Activated T-cell treated with anti-CD3 and anti-CD28 coated beads, Interleukin-2, amount 50 U/mL, for 4 hours (primary cell): ENCODE data around the gene PAK5. TPM values are rescaled to one million over a fixed set of nuclear protein-coding genes. Genes with fewer than 3 reads are reported as not detected.

Experiments
- ATAC-seq, 2 donors: fragments of 200-7000 bp; cut with Tn5 transposase; one replicate each; pipeline ENCODE4 v1.10.0; 2021
- DNase-seq: peaks from one replicate; pipeline ENCODE4 v3.0.0-alpha.2; 2020
- H3K27me3 Mint-ChIP-seq: one replicate; pipeline ENCODE4 v1.8.0; 2021; ENCODE audit warnings: low read depth, mixed read lengths
- H3K36me3 Mint-ChIP-seq: one replicate; pipeline ENCODE4 v1.8.0; 2022; ENCODE audit warnings: mixed read lengths; ENCODE audit not compliant: insufficient read depth
- H3K4me1 Mint-ChIP-seq: one replicate; pipeline ENCODE4 v1.8.0; 2021; ENCODE audit warnings: low read depth, mixed read lengths
- H3K4me3 Mint-ChIP-seq: one replicate; pipeline ENCODE4 v1.8.0; 2021; ENCODE audit warnings: mild to moderate bottlenecking, moderate library complexity, mixed read lengths
- H3K9me3 Mint-ChIP-seq: one replicate; pipeline ENCODE4 v1.8.0; 2021; ENCODE audit warnings: mixed read lengths
- total RNA-seq, 3 donors: library from RNA; stranded (reverse); gene quantifications; one replicate each; pipeline ENCODE4 v1.2.1, GENCODE V29; 2021

Gene PAK5
- total RNA-seq, 3 donors from 2014 or later = not detected

- no peak overlapping the region for H3K4me3 Mint-ChIP-seq
- H3K9me3 Mint-ChIP-seq = no peaks in the 10 kb centered on the region
- no peaks in the 10 kb centered on the region for H3K36me3 Mint-ChIP-seq
- peaks cover 2% of the 10 kb centered on the region for H3K27me3 Mint-ChIP-seq
- DNase-seq (no peak), ATAC-seq (no peak)
- no peaks in the 10 kb centered on the region for H3K4me1 Mint-ChIP-seq
Observed at GRCh38 chr20:9610665-9611064, 228.2 kb downstream of the PAK5 start.

DNA sequence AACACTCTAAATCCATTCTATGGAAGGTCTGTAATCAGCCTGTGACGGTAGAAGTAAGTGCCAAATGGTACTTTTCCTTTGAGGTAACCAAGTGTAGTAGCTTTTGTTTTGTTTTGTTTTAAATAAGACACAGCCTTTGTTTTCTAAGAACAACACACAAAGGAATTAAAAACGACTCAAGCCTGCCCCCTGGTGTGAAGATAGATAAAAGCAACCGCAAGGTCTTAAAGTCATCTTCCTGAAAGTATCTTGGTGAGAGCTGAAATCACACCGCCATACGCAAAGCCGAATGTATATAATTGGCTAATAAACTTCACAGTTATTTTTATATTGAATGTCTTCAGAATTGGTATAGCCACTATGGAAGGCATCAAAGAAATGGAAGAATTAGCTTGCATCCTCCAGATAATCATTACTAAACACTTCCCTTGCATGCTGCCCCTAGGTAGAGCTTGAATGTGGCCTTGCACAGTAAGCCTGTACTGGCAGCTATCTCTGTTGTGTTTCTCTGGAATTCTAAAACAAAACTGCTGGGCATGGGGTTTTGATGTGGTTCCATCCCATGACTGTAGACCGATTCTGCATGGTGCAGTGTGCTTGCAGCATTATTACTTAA is 228.9 kb downstream of the PAK5 start:
- ATAC-seq (no peak), DNase-seq (no peak)
- Mint-ChIP-seq H3K9me3 (no peaks in the 10 kb centered on the region), H3K4me3 (no peak overlapping the region), H3K36me3 (no peaks in the 10 kb centered on the region), H3K27me3 (peaks cover 2% of the 10 kb centered on the region), H3K4me1 (no peaks in the 10 kb centered on the region)

GRCh38 chr20:9608639-9609340 is 230.1 kb downstream of the PAK5 start:
- no peaks in the 10 kb centered on the region for H3K4me1 Mint-ChIP-seq

GRCh38 chr20:9602847-9603183 is 236.1 kb downstream of the PAK5 start:
- Mint-ChIP-seq H3K9me3 (no peaks in the 10 kb centered on the region), H3K4me3 (no peak overlapping the region), H3K4me1 (no peaks in the 10 kb centered on the region), H3K27me3 (no peaks in the 10 kb centered on the region), H3K36me3 (no peaks in the 10 kb centered on the region)
- no peak for ATAC-seq
- no peak for DNase-seq

More at GRCh38 chr20:9608639-9609340, 230.1 kb downstream of the PAK5 start:
- H3K4me3 Mint-ChIP-seq = no peak overlapping the region
- no peaks in the 10 kb centered on the region for H3K36me3 Mint-ChIP-seq
- H3K9me3 Mint-ChIP-seq = no peaks in the 10 kb centered on the region
- no peak for DNase-seq
- ATAC-seq = no peak
- peaks cover 2% of the 10 kb centered on the region for H3K27me3 Mint-ChIP-seq

- Mint-ChIP-seq H3K9me3 (no peaks in the 10 kb centered on the region), H3K36me3 (no peaks in the 10 kb centered on the region), H3K4me3 (no peak overlapping the region), H3K27me3 (no peaks in the 10 kb centered on the region), H3K4me1 (no peaks in the 10 kb centered on the region)
- DNase-seq (no peak), ATAC-seq (no peak)
Observed at GRCh38 chr20:9600562-9600961, 238.3 kb downstream of the PAK5 start.

- Mint-ChIP-seq H3K4me1 (no peaks in the 10 kb centered on the region), H3K9me3 (no peaks in the 10 kb centered on the region), H3K36me3 (no peaks in the 10 kb centered on the region), H3K27me3 (no peaks in the 10 kb centered on the region), H3K4me3 (no peak overlapping the region)
- ATAC-seq = no peak
- no peak for DNase-seq
Observed at GRCh38 chr20:9597547-9597946, 241.3 kb downstream of the PAK5 start.

DNA sequence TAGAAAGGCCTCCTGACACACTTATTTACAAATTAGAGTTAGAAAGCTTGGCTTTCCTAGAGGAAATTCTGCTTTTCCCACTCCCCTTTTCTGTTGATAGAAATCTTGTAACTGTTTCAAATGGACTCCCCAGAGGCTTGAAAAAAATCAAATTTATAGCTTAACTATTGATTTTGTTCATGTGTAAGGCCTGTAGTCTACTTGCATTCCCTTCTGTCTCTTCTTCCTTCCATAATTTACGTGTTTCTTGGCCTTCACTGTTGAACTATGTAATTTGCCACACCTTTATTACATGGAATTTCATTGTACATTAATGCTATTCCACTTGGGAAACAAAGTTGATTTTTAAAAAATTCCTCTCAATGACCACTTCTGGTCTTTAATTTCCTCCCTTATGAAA is 243.1 kb downstream of the PAK5 start:
- no peak for ATAC-seq
- Mint-ChIP-seq H3K4me1 (no peaks in the 10 kb centered on the region), H3K4me3 (no peak overlapping the region), H3K9me3 (no peaks in the 10 kb centered on the region), H3K36me3 (no peaks in the 10 kb centered on the region), H3K27me3 (no peaks in the 10 kb centered on the region)
- no peak for DNase-seq

GRCh38 chr20:9594284-9594875 is 244.5 kb downstream of the PAK5 start:
- DNase-seq = no peak

DNA sequence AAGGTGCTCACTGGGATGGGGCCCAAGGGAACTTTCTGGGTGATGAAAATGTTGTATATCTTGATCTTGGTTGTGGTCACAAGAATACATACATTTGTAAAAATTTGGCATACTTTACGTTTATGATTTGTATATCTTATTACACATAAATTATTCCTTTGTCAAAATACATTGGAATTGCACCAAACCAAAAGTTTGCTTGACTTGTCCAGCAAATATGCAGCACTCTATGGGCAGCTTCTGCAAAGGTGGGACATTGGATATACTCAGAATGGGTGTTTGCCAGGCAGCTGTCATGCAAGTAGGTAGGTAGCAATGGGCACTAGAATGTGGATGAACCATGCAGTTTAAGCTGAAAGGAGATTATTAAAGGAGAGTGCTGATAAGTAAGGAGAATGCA is 246.5 kb downstream of the PAK5 start:
- Mint-ChIP-seq H3K27me3 (peaks cover 5% of the 10 kb centered on the region), H3K36me3 (no peaks in the 10 kb centered on the region), H3K4me3 (no peak overlapping the region), H3K9me3 (no peaks in the 10 kb centered on the region), H3K4me1 (no peaks in the 10 kb centered on the region)
- DNase-seq (no peak), ATAC-seq (no peak)

More at GRCh38 chr20:9594284-9594875, 244.5 kb downstream of the PAK5 start:
- H3K4me1 Mint-ChIP-seq = no peaks in the 10 kb centered on the region
- no peak for ATAC-seq
- no peaks in the 10 kb centered on the region for H3K27me3 Mint-ChIP-seq
- no peak overlapping the region for H3K4me3 Mint-ChIP-seq
- no peaks in the 10 kb centered on the region for H3K36me3 Mint-ChIP-seq
- H3K9me3 Mint-ChIP-seq = no peaks in the 10 kb centered on the region

GRCh38 chr20:9591080-9591479 is 247.8 kb downstream of the PAK5 start:
- no peak for ATAC-seq

DNA sequence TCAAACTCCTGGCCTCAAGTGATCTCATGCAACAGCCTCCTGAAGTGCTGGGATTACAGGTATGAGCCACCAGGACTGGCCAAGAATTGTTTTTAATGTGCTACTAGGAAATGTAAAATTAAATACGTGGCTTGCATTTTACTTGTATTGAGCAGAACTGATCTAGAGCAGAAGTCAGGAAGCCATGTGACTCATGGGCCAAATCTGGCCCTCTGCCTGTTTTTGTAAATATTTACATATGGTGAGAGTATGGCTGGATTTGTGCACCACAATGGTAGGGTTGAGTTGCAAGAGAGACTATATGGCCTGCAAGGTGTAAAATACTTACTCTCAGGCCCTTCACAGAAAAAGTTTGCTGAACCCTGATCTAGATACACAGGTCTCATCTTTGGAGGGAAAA is 248.7 kb downstream of the PAK5 start:
- Mint-ChIP-seq H3K4me1 (no peaks in the 10 kb centered on the region), H3K27me3 (peaks cover 7% of the 10 kb centered on the region), H3K9me3 (no peaks in the 10 kb centered on the region), H3K36me3 (no peaks in the 10 kb centered on the region), H3K4me3 (no peak overlapping the region)
- DNase-seq (no peak), ATAC-seq (no peak)

More at GRCh38 chr20:9591080-9591479, 247.8 kb downstream of the PAK5 start:
- Mint-ChIP-seq H3K4me3 (no peak overlapping the region), H3K36me3 (no peaks in the 10 kb centered on the region), H3K4me1 (no peaks in the 10 kb centered on the region), H3K9me3 (no peaks in the 10 kb centered on the region), H3K27me3 (peaks cover 5% of the 10 kb centered on the region)
- no peak for DNase-seq

GRCh38 chr20:9588706-9589105 is 250.2 kb downstream of the PAK5 start:
- ATAC-seq (no peak), DNase-seq (no peak)
- Mint-ChIP-seq H3K9me3 (no peaks in the 10 kb centered on the region), H3K4me1 (no peaks in the 10 kb centered on the region), H3K27me3 (peaks cover 7% of the 10 kb centered on the region), H3K36me3 (no peaks in the 10 kb centered on the region), H3K4me3 (no peak overlapping the region)

- Mint-ChIP-seq H3K9me3 (no peaks in the 10 kb centered on the region), H3K4me1 (no peaks in the 10 kb centered on the region), H3K4me3 (no peak overlapping the region), H3K36me3 (no peaks in the 10 kb centered on the region), H3K27me3 (peaks cover 2% of the 10 kb centered on the region)
- DNase-seq (no peak), ATAC-seq (no peak)
Observed at GRCh38 chr20:9583151-9583550, 255.7 kb downstream of the PAK5 start.

DNA sequence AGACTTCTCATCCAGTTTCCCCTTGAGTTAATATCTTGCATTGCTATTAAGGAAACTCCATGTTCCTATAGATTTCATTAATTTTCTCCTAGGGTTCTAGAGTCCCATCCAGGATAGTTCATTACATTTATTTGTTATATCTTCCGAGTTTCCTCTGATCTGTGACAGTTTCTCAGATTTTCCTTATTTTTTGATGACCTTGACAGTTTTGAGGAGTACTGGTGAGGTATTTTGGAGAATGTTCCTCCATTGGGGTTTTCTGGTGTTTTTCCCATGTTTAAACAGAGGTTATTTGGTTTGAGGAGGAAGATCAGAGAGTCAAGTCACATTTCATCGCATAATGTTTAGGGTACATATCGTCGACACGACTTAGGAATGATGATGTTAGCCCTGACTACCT is 256.7 kb downstream of the PAK5 start:
- Mint-ChIP-seq H3K36me3 (no peaks in the 10 kb centered on the region), H3K9me3 (no peaks in the 10 kb centered on the region), H3K4me1 (no peaks in the 10 kb centered on the region), H3K4me3 (no peak overlapping the region), H3K27me3 (peaks cover 2% of the 10 kb centered on the region)
- ATAC-seq = no peak
- DNase-seq = no peak

DNA sequence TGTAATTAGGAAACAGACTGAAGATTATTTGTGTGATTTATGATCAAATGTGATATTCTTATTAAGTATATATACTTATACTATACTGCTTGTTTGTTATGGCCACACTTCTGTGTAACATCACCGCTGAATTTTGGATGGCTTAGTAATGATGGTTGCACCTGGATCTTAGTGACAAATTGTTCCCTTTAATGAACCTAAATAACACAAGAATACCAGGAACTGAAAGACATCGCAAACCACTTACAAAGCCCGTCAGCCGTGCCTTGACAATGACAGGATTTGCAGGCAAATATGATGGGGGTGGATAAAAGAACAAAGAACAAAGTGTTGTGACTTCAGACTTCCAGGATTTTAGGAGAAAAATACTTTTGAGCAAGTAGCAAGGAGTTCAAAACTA is 257.4 kb downstream of the PAK5 start:
- no peaks in the 10 kb centered on the region for H3K36me3 Mint-ChIP-seq
- DNase-seq (no peak), ATAC-seq (no peak)
- H3K27me3 Mint-ChIP-seq = peaks cover 2% of the 10 kb centered on the region
- H3K4me1 Mint-ChIP-seq = no peaks in the 10 kb centered on the region
- H3K4me3 Mint-ChIP-seq = no peak overlapping the region
- H3K9me3 Mint-ChIP-seq = no peaks in the 10 kb centered on the region
